ENCODE data around the gene DOCK9. TPM values are rescaled to one million over a fixed set of nuclear protein-coding genes. Genes with fewer than 3 reads are reported as not detected.

DOCK9 gene
- 100 to 1,000 TPM; 127 to 191 (median 154) TPM for total RNA-seq

DNA sequence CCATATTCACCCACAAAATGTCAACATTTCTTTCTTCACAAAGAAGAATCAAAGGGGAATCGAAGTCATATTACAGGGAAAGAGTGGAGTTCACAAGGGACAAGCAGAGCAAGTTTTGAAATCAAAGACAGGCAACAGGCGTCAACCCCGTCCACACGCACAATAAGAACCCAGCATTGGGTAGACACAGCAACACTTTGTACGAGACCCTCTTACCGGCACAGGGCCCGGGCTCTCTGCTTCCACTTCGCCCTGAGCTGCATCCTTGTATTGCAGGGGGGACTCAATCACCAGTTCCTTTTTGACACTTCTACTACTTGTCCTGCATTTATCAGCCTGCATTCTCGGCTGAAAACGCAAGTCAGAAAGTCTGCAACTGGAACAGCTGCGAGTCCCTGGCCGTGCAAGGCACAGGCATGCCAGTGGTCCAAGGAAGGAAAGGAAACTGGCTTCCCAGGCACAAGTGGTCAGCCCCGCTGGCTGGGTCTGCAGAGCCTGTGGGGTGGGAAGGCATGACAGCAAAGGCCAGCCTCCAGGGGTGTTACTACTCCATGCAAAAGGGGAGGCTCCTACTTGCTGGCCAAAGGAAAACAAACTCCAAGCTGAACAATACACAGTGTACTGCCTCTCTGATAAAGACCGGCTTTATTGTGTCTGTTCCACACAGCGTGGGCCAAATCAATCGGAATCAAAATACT, at the start of gene DOCK9:
TSS of gene DOCK9 (minus strand) at position 497 of the 698 bp plus-strand sequence. CDS start at position 342, 155 bp downstream.
- Histone ChIP-seq H3K36me3 (no peaks in the 10 kb centered on the region), H3K27me3 (no peaks in the 10 kb centered on the region), H3K9me3 (no peaks in the 10 kb centered on the region), H3K27ac (replicated peaks in 1 of 4) (peak within 1 kb of the TSS; percentile 61 to 76 (median 72)), H3K4me1 (peaks cover 38 to 99% (median 98%) of the 10 kb centered on the region in 4 donors), H3K4me3 (peak within 1 kb of the TSS; percentile 45 to 59 (median 50))
- DNase-seq (ENCODE audit: extremely low spot score) = no peak
- 32% methylated on average over 16 of the region's 16 CpGs for WGBS
- TF ChIP-seq POLR2A (IDR thresholded peaks at IDR 0.05; ENCODE audit: low read depth) (no peak), POLR2AphosphoS5 (IDR thresholded peaks at IDR 0.05) (peak; percentile 68 to 80), EP300 (IDR thresholded peaks at IDR 0.05) (no peak), CTCF (IDR thresholded peaks at IDR 0.05) (no peak)
- intact Hi-C loops (cut with DNase I) = no loop called here

GRCh38 chr13:99027260-99027659, 49.4 kb upstream of the DOCK9 start:
- H3K36me3 ChIP-seq = no peaks in the 10 kb centered on the region
- intact Hi-C loops (cut with DNase I) = no loop called here
- H3K27me3 ChIP-seq = no peaks in the 10 kb centered on the region
- H3K4me1 ChIP-seq = peaks cover 6 to 48% (median 39%) of the 10 kb centered on the region in 4 donors
- H3K9me3 ChIP-seq = peaks cover 0 to 6% (median 2%) of the 10 kb centered on the region in 4 donors
- no peak for TF ChIP-seq EP300 (IDR thresholded peaks at IDR 0.05)
- TF ChIP-seq POLR2AphosphoS5 (IDR thresholded peaks at IDR 0.05) = no peak
- TF ChIP-seq POLR2A (IDR thresholded peaks at IDR 0.05; ENCODE audit: low read depth) = no peak
- TF ChIP-seq CTCF (IDR thresholded peaks at IDR 0.05) = no peak
- 97% methylated on average over 7 of the region's 7 CpGs for WGBS
- H3K27ac ChIP-seq (replicated peaks in 1 of 4) = no peak overlapping the region
- H3K4me3 ChIP-seq = no peak overlapping the region
- peak; percentile 19 for DNase-seq (ENCODE audit: extremely low spot score)

- DNase-seq (ENCODE audit: extremely low spot score) = peak; percentile 12
Measured at GRCh38 chr13:99022941-99023340, 45.1 kb upstream of the DOCK9 start.

GRCh38 chr13:99018418-99019180, 40.7 kb upstream of the DOCK9 start:
- 98% methylated on average over 3 of the region's 3 CpGs for WGBS
- Histone ChIP-seq H3K36me3 (no peaks in the 10 kb centered on the region), H3K27ac (replicated peaks in 1 of 4) (no peak overlapping the region), H3K4me1 (peaks cover 14 to 64% (median 55%) of the 10 kb centered on the region in 4 donors), H3K4me3 (no peak overlapping the region), H3K27me3 (no peaks in the 10 kb centered on the region), H3K9me3 (no peaks in the 10 kb centered on the region)
- intact Hi-C loops (cut with DNase I) = no loop called here
- DNase-seq (ENCODE audit: extremely low spot score) = peak; percentile 14
- TF ChIP-seq POLR2A (IDR thresholded peaks at IDR 0.05; ENCODE audit: low read depth) (no peak), EP300 (IDR thresholded peaks at IDR 0.05) (no peak), CTCF (IDR thresholded peaks at IDR 0.05) (no peak), POLR2AphosphoS5 (IDR thresholded peaks at IDR 0.05) (no peak)

More at GRCh38 chr13:99022941-99023340, 45.1 kb upstream of the DOCK9 start:
- Histone ChIP-seq H3K4me1 (peaks cover 6 to 34% (median 27%) of the 10 kb centered on the region in 4 donors), H3K9me3 (no peaks in the 10 kb centered on the region), H3K4me3 (no peak overlapping the region), H3K27ac (replicated peaks in 1 of 4) (no peak overlapping the region), H3K27me3 (no peaks in the 10 kb centered on the region), H3K36me3 (no peaks in the 10 kb centered on the region)
- intact Hi-C loops (cut with DNase I) = no loop called here
- TF ChIP-seq POLR2A (IDR thresholded peaks at IDR 0.05; ENCODE audit: low read depth) = no peak
- TF ChIP-seq EP300 (IDR thresholded peaks at IDR 0.05) = no peak
- no peak for TF ChIP-seq POLR2AphosphoS5 (IDR thresholded peaks at IDR 0.05)
- TF ChIP-seq CTCF (IDR thresholded peaks at IDR 0.05) = no peak
- WGBS = 66% methylated on average over 4 of the region's 4 CpGs

Data from esophagus muscularis mucosa (tissue), 4 donors.